ENCODE results near the gene POC1A.

DNA sequence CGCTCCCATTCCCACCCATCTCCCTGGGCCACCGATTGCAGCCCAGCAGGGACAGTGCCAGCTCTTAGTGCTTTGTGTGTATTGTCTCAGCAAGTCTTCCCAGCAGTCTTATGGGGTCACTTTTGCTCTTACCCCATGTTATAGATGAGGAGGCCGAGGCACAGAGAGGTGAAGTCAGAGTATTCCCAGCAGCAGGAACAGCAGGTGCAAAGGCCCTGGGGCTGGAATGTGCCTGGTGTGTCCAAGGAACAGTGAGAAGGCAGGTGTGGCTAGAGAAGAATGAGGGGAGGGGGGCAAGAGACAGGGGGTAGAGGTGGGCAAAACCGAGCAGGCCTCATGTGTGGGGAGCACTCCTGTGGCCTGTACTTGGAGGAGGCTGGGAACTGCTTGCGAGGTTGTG is 85.1 kb downstream of the POC1A start:
- no peak for TF ChIP-seq POLR2A (IDR thresholded peaks at IDR 0.05; ENCODE audit: low read length)
- TF ChIP-seq GATA1 (IDR thresholded peaks at IDR 0.05; ENCODE audit: low read depth, low read length), result no peak

Data from erythroblast (primary cell).